HCT116 (cell line): ENCODE data around the gene EIF3F. TPM values are rescaled to one million over a fixed set of nuclear protein-coding genes. Genes with fewer than 3 reads are reported as not detected.

Source experiments
- ATAC-seq: fragments of 200-7000 bp; cut with Tn5 transposase; 2 replicates; pipeline ENCODE4 v1.9.1; 2020; ENCODE audit warnings: mild to moderate bottlenecking, moderate library complexity
- BruUV-seq: library from RNA; stranded (reverse); fragments of 400-500 nt; replicated peaks from 2 replicates; lab custom pipeline; 2021; lab: Mats Ljungman, UMichigan
- CTCF ChIA-PET: fragments of 300-600 bp; sonication (Branson Sonifier 250); formaldehyde crosslinking; loops from one replicate; lab custom pipeline; 2021; ENCODE audit warnings: antibody characterized with exemption; lab: Charles Lee
- POLR2A ChIA-PET: fragments of 300-600, 350-600 bp; sonication (Branson Sonifier 250); formaldehyde crosslinking; loops from one replicate; lab custom pipeline; 2021; ENCODE audit warnings: antibody characterized with exemption; lab: Charles Lee
- RAD21 ChIA-PET, 2 experiments: fragments of 300-600 bp; sonication (Branson Sonifier 250); formaldehyde crosslinking; loops; one replicate each; lab custom pipeline; 2023; ENCODE audit warnings: low total read pairs in 2 of 2; ENCODE audit not compliant: uncharacterized antibody in 2 of 2, unreplicated experiment in 2 of 2, low non-redundant PET in 1 of 2; lab: Charles Lee
- DNase-seq: peaks from one replicate; pipeline ENCODE4 v3.0.0-alpha.2; 2010; ENCODE audit warnings: low read depth, low spot score
- H2AFZ ChIP-seq: fragments of 200-600 bp; shearing (Covaris generic), sonication (generic); 2 replicates; pipeline ENCODE4 v1.6.1; 2017; ENCODE audit warnings: low read depth, mixed run types, mixed read lengths, antibody characterized with exemption, low read length; ENCODE audit not compliant: poor library complexity, severe bottlenecking
- H3K27ac ChIP-seq: 2 replicates; pipeline ENCODE4 v1.5.1; 2012; ENCODE audit warnings: low read depth, low read length
- H3K27me3 ChIP-seq: fragments of 200-600 bp; sonication (generic); 2 replicates; pipeline ENCODE4 v1.6.1; 2016; ENCODE audit warnings: mixed run types, low read length, mixed read lengths; ENCODE audit not compliant: insufficient read depth
- H3K36me3 ChIP-seq, 2 experiments: fragments of 200-500 bp in 1 of 2; fragments of 200-600 bp in 1 of 2; sonication (Bioruptor generic) in 1 of 2; sonication (generic) in 1 of 2; 2 replicates each; pipeline versions ENCODE4 v1.5.1 to v1.6.1; 2014 to 2016; ENCODE audit warnings: low read length in 2 of 2, inconsistent platforms in 1 of 2, mixed read lengths in 1 of 2, mixed run types in 1 of 2; ENCODE audit not compliant: insufficient read depth in 2 of 2, control insufficient read depth in 1 of 2
- H3K4me1 ChIP-seq, 2 experiments: fragments of 200-600 bp in 1 of 2; sonication (generic) in 1 of 2; 2 replicates each; pipeline versions ENCODE4 v1.5.1 to v1.6.1; 2012 to 2017; ENCODE audit warnings: low read length in 2 of 2, inconsistent platforms in 1 of 2, mild to moderate bottlenecking in 1 of 2, mixed read lengths in 1 of 2, mixed run types in 1 of 2, moderate library complexity in 1 of 2; ENCODE audit not compliant: insufficient read depth in 2 of 2, control insufficient read depth in 1 of 2
- H3K4me2 ChIP-seq: fragments of 200-600 bp; sonication (generic); 2 replicates; pipeline ENCODE4 v1.6.1; 2017; ENCODE audit warnings: mixed run types, low read length, mixed read lengths
- H3K4me3 ChIP-seq, 2 experiments: fragments of 200-600 bp in 1 of 2; sonication (generic) in 1 of 2; replicated peaks in 1 of 2; 2 replicates each; pipeline ENCODE4 v1.5.1; 2011 to 2016; ENCODE audit warnings: low read length in 2 of 2, control low read depth in 1 of 2, low read depth in 1 of 2, mild to moderate bottlenecking in 1 of 2, mixed read lengths in 1 of 2, mixed run types in 1 of 2
- H3K79me2 ChIP-seq: fragments of 200-600 bp; sonication (generic); 2 replicates; pipeline ENCODE4 v1.6.1; 2017; ENCODE audit warnings: mild to moderate bottlenecking, mixed run types, low read length, moderate library complexity, mixed read lengths; ENCODE audit not compliant: insufficient read depth
- H3K9ac ChIP-seq: fragments of 200-600 bp; sonication (generic); 2 replicates; pipeline ENCODE4 v1.6.1; 2016; ENCODE audit warnings: low read length, mixed read lengths
- H3K9me2 ChIP-seq: fragments of 200-600 bp; sonication (generic), shearing (Covaris generic); 2 replicates; pipeline ENCODE4 v1.6.1; 2017; ENCODE audit warnings: mixed run types, mild to moderate bottlenecking, moderate library complexity; ENCODE audit not compliant: insufficient read depth
- H3K9me3 ChIP-seq, 2 experiments: fragments of 200-500 bp in 1 of 2; fragments of 200-600 bp in 1 of 2; sonication (Bioruptor generic) in 1 of 2; sonication (generic) in 1 of 2; 2 replicates each; pipeline ENCODE4 v1.6.1; 2014 to 2017; ENCODE audit warnings: low read length in 2 of 2, mixed read lengths in 2 of 2, inconsistent platforms in 1 of 2, low read depth in 1 of 2, mild to moderate bottlenecking in 1 of 2, mixed run types in 1 of 2, moderate library complexity in 1 of 2; ENCODE audit not compliant: control insufficient read depth in 1 of 2, insufficient read depth in 1 of 2
- H4K20me1 ChIP-seq: fragments of 200-600 bp; sonication (generic), shearing (Covaris generic); 2 replicates; pipeline ENCODE4 v1.6.1; 2017; ENCODE audit warnings: mixed run types, mild to moderate bottlenecking, moderate library complexity; ENCODE audit not compliant: insufficient read depth
- CEBPB ChIP-seq: IDR thresholded peaks from 2 replicates; pipeline ENCODE4 v1.6.1; 2012; ENCODE audit warnings: low read depth
- CTCF ChIP-seq, 3 experiments: fragments of 200-600 bp in 1 of 3; sonication (generic) in 1 of 3; IDR thresholded peaks in 2 of 3; conservative IDR thresholded peaks in 1 of 3; 2 replicates each; pipeline ENCODE4 v1.5.1; 2012 to 2017; ENCODE audit warnings: low read depth in 2 of 3, low read length in 2 of 3, antibody characterized with exemption in 1 of 3, borderline replicate concordance in 1 of 3, control low read depth in 1 of 3, mild to moderate bottlenecking in 1 of 3, mixed read lengths in 1 of 3, mixed run types in 1 of 3, moderate library complexity in 1 of 3; ENCODE audit not compliant: insufficient read depth in 1 of 3
- EGR1 ChIP-seq: IDR thresholded peaks from 2 replicates; pipeline ENCODE4 v1.6.1; 2012; ENCODE audit warnings: low read depth
- ELF1 ChIP-seq: IDR thresholded peaks from 2 replicates; pipeline ENCODE4 v1.6.1; 2012; ENCODE audit warnings: low read depth, borderline replicate concordance
- EZH2 ChIP-seq: fragments of 200-600 bp; sonication (generic); IDR thresholded peaks from 2 replicates; pipeline ENCODE4 v1.6.1; 2017; ENCODE audit warnings: antibody characterized with exemption, mixed run types
- EZH2phosphoT487 ChIP-seq: fragments of 200-600 bp; IDR thresholded peaks from 2 replicates; pipeline ENCODE4 v1.6.1; 2018; ENCODE audit warnings: antibody characterized with exemption, borderline replicate concordance
- JUND ChIP-seq: IDR thresholded peaks from 2 replicates; pipeline ENCODE4 v1.6.1; 2012
- POLR2A ChIP-seq: IDR thresholded peaks from 2 replicates; pipeline ENCODE4 v1.7.0; 2011; ENCODE audit warnings: borderline replicate concordance; ENCODE audit not compliant: insufficient read depth, insufficient read length; ENCODE audit errors: extremely low read depth
- POLR2AphosphoS5 ChIP-seq: IDR thresholded peaks from 2 replicates; pipeline ENCODE4 v1.6.1; 2011; ENCODE audit warnings: mild to moderate bottlenecking, low read depth, low read length, moderate library complexity
- RAD21 ChIP-seq: IDR thresholded peaks from 2 replicates; pipeline ENCODE4 v1.6.1; 2012; ENCODE audit warnings: low read depth, mild to moderate bottlenecking
- REST ChIP-seq: IDR thresholded peaks from 2 replicates; pipeline ENCODE4 v1.6.1; 2012; ENCODE audit warnings: low read depth
- SIN3A ChIP-seq: IDR thresholded peaks from 2 replicates; pipeline ENCODE4 v1.6.1; 2012; ENCODE audit warnings: low read depth
- SRF ChIP-seq: IDR thresholded peaks from 2 replicates; pipeline ENCODE4 v1.6.1; 2012; ENCODE audit warnings: low read depth
- TCF7L2 ChIP-seq: IDR thresholded peaks from 2 replicates; pipeline ENCODE4 v1.7.0; 2011; ENCODE audit warnings: borderline replicate concordance, inconsistent platforms; ENCODE audit not compliant: insufficient read depth, insufficient read length; ENCODE audit errors: extremely low read depth
- YY1 ChIP-seq: IDR thresholded peaks from 2 replicates; pipeline ENCODE4 v1.6.1; 2011; ENCODE audit warnings: low read length, low read depth, moderate library complexity, mild to moderate bottlenecking; ENCODE audit not compliant: insufficient replicate concordance; ENCODE audit errors: extremely low read depth
- ZNF274 ChIP-seq: fragments of 200-500 bp; sonication (Bioruptor generic); IDR thresholded peaks from 2 replicates; pipeline ENCODE4 v1.6.1; 2014; ENCODE audit warnings: mild to moderate bottlenecking, low read depth, low read length, inconsistent platforms
- intact Hi-C: fragments of 100-400 bp; cut with micrococcal nuclease; formaldehyde crosslinking; loops from 2 replicates; pipeline ENCODE4 v1.10.0; 2022
- total RNA-seq: library from RNA; stranded (reverse); gene quantifications from one replicate; pipeline ENCODE4 v1.2.1, GENCODE V29; 2021; ENCODE audit not compliant: unreplicated experiment
- TF ChIP-seq, protein P1 (sequence below): IDR thresholded peaks from 2 replicates; pipeline ENCODE4 v1.6.1; 2012
- TF ChIP-seq, protein P2 (sequence below): IDR thresholded peaks from 2 replicates; pipeline ENCODE4 v1.6.1; 2012

EIF3F gene
- total RNA-seq, 1 experiment from 2014 or later: 313 TPM

GRCh38 chr11:8011371-8011770 is 24.2 kb downstream of the EIF3F start:
- ChIA-PET CTCF (interaction anchor here (2.1 to 2.4 kb wide), 2 partner anchors 80 to 88 kb away, joined by 6 to 7 read pairs; no protein-coding TSS in a partner anchor), RAD21 (no interaction called here)
- Histone ChIP-seq H3K4me1 (no peaks in the 10 kb centered on the region), H3K27me3 (peaks cover 14% of the 10 kb centered on the region; the same call in 1 of the 2 replicates), H3K79me2 (no peaks in the 10 kb centered on the region), H3K9me2 (no peaks in the 10 kb centered on the region), H3K4me3 (no peak overlapping the region), H3K4me2 (no peak overlapping the region), H3K9ac (no peak overlapping the region), H3K27ac (no peak overlapping the region), H2AFZ (no peak overlapping the region), H3K36me3 (no peaks in the 10 kb centered on the region), H3K9me3 (no peaks in the 10 kb centered on the region)
- BruUV-seq: no TSS peak
- ATAC-seq: no peak
- no peak for DNase-seq
- intact Hi-C loops: no loop called here
- TF ChIP-seq ELF1 (no peak), POLR2AphosphoS5 (no peak), EZH2phosphoT487 (no peak), SRF (no peak), ZNF274 (no peak), EZH2 (no peak), EGR1 (no peak), RAD21 (no peak), YY1 (no peak), POLR2A (no peak), SIN3A (no peak), REST (no peak), TCF7L2 (no peak), JUND (no peak), CEBPB (no peak), CTCF (IDR thresholded peaks at IDR 0.05 in 2 of 3, conservative IDR thresholded peaks at IDR 0.05 in 1 of 3; ENCODE audit: borderline replicate concordance in 1 of 3, insufficient read depth in 1 of 3, low read depth in 2 of 3, low read length in 2 of 3) (no peak)
- TF ChIP-seq, protein P1, sequence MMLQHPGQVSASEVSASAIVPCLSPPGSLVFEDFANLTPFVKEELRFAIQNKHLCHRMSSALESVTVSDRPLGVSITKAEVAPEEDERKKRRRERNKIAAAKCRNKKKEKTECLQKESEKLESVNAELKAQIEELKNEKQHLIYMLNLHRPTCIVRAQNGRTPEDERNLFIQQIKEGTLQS: no peak
- TF ChIP-seq, protein P2, sequence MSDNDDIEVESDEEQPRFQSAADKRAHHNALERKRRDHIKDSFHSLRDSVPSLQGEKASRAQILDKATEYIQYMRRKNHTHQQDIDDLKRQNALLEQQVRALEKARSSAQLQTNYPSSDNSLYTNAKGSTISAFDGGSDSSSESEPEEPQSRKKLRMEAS: no peak
- TF ChIP-seq, all 23 proteins: peak for 0
- POLR2A ChIA-PET: no interaction called here
- no peaks in the 10 kb centered on the region for H4K20me1 ChIP-seq
